Renal pelvis (tissue), 12 donors: ENCODE measurements around the gene S100B. TPM values are rescaled to one million over a fixed set of nuclear protein-coding genes. Genes with fewer than 3 reads are reported as not detected.

Experiments used
- DNase-seq: peaks from one replicate; pipeline ENCODE4 v3.0.0-alpha.2; 2013
- long read RNA-seq, 16 experiments: transcript quantifications; one replicate each; lab custom pipeline, GENCODE V29; 2026
- polyA plus RNA-seq, 3 donors: library from polyadenylated mRNA; unstranded; fragments of 120-200 nt; gene quantifications; one replicate each; pipeline ENCODE4 v1.2.1, GENCODE V29; 2013; ENCODE audit not compliant: insufficient read length in 3 of 3

Gene S100B
- 1 to 10 TPM; 1.7 to 5.5 (median 3.5) TPM for polyA plus RNA-seq
- long read RNA-seq, donor 1, transcript S100B-201 (3 exons, 877 nt) = major isoform, 7 of 9 reads
- long read RNA-seq, donor 1, partial matches to known transcripts = 0 of 9 reads
- long read RNA-seq, donor 1, other reads (novel, unspliced or antisense) = 0 of 9 reads
- long read RNA-seq, donor 2, transcript S100B-201 (3 exons, 877 nt) = major isoform, 9 of 9 reads
- long read RNA-seq, donor 2, partial matches to known transcripts = 0 of 9 reads
- long read RNA-seq, donor 2, other reads (novel, unspliced or antisense) = 0 of 9 reads
- long read RNA-seq, donor 3, transcript S100B-201 (3 exons, 877 nt) = major isoform, 12 of 14 reads
- long read RNA-seq, donor 3, partial matches to known transcripts = 0 of 14 reads
- long read RNA-seq, donor 3, other reads (novel, unspliced or antisense) = 0 of 14 reads
- long read RNA-seq, donor 4, partial matches to known transcripts = 0 of 4 reads
- long read RNA-seq, donor 4, other reads (novel, unspliced or antisense) = 0 of 4 reads
- long read RNA-seq, donor 5, partial matches to known transcripts = 0 of 1 reads
- long read RNA-seq, donor 5, other reads (novel, unspliced or antisense) = 0 of 1 reads
- long read RNA-seq, donor 6, partial matches to known transcripts = 0 of 2 reads
- long read RNA-seq, donor 6, other reads (novel, unspliced or antisense) = 0 of 2 reads
- long read RNA-seq, donor 7, transcript S100B-201 (3 exons, 877 nt) = major isoform, 5 of 5 reads
- long read RNA-seq, donor 7, partial matches to known transcripts = 0 of 5 reads
- long read RNA-seq, donor 7, other reads (novel, unspliced or antisense) = 0 of 5 reads
- long read RNA-seq, donor 8, transcript S100B-201 (3 exons, 877 nt) = major isoform, 6 of 6 reads
- long read RNA-seq, donor 8, partial matches to known transcripts = 0 of 6 reads
- long read RNA-seq, donor 8, other reads (novel, unspliced or antisense) = 0 of 6 reads
- long read RNA-seq, donor 9, partial matches to known transcripts = 0 of 1 reads
- long read RNA-seq, donor 9, other reads (novel, unspliced or antisense) = 0 of 1 reads
- long read RNA-seq, donor 10, partial matches to known transcripts = 0 of 3 reads
- long read RNA-seq, donor 10, other reads (novel, unspliced or antisense) = 0 of 3 reads
- long read RNA-seq, donor 11, partial matches to known transcripts = 0 of 2 reads
- long read RNA-seq, donor 11, other reads (novel, unspliced or antisense) = 0 of 2 reads
- long read RNA-seq, donor 12, partial matches to known transcripts = 0 of 2 reads
- long read RNA-seq, donor 12, other reads (novel, unspliced or antisense) = 0 of 2 reads
- long read RNA-seq, donor 13, partial matches to known transcripts = 0 of 3 reads
- long read RNA-seq, donor 13, other reads (novel, unspliced or antisense) = 0 of 3 reads
- long read RNA-seq, donor 14, partial matches to known transcripts = 0 of 3 reads
- long read RNA-seq, donor 14, other reads (novel, unspliced or antisense) = 0 of 3 reads
- long read RNA-seq, donor 15, transcript S100B-201 (3 exons, 877 nt) = major isoform, 24 of 25 reads
- long read RNA-seq, donor 15, partial matches to known transcripts = 0 of 25 reads
- long read RNA-seq, donor 15, other reads (novel, unspliced or antisense) = 0 of 25 reads
- long read RNA-seq, donor 16, transcript S100B-201 (3 exons, 877 nt) = major isoform, 8 of 8 reads
- long read RNA-seq, donor 16, partial matches to known transcripts = 0 of 8 reads
- long read RNA-seq, donor 16, other reads (novel, unspliced or antisense) = 0 of 8 reads

DNA sequence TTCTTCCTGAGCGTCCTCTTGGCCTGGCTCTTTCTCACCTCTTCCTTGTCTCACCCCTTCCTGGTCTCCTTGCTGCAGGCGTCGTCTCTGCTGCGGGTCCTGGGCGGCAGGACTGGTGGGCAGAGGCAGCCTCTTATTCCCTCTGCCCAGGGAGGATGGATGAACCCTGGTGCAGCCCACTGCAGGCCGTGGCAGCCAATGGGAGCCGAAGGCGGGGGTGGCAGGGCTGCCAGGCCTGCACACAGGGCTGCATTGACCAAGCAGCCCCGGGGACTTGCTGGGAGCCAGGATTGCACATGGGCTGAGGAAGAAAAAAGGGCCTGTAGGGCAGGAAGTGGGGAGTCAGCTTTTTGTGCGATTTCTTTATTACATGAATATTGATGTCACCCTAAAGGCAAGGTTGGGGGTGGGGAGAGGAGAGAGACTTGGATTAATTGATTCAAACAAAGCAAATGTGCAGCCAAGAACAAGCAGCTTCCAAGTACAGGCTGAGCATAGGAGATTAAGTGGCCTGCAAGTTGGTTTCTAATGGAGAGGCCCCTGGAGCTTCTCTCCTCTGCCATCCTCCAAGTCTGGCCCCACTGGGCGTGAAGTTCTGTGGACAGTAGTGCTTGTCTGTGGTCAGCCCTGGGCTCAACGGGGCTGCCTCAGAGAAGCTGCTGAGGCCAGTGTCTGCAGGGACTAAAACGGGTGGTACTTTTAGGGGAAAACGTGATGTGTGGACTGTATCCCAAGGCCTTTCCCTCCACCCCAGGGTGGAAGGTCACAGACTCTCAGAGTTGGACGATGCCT lies at the start of gene S100B:
Gene S100B (minus strand): TSS at position 108 of the 792 bp plus-strand sequence. CDS start 2,667 bp downstream, outside the sequence.
- DNase-seq = peak; percentile 19

DNA sequence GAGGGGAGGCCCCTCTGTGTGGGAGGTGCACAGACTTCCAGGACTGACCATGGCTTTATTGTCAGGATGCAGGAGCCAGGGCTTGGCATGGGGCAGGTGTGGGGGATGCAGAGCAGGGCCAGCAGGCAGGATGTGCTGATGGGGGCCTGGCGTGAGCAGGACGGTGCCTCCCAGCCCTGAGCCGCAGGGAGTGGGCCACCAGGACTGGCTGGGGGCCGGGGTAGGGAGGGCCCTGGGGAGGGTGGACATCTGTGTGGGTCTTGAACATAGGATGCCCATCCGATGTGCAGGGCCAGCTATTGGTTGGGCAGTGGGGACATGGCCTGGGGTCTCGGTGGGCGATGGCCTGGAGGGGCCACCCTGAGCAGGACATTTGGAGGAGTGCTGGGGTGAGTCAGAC lies 46.2 kb upstream of the S100B start:
- no peak for DNase-seq

DNA sequence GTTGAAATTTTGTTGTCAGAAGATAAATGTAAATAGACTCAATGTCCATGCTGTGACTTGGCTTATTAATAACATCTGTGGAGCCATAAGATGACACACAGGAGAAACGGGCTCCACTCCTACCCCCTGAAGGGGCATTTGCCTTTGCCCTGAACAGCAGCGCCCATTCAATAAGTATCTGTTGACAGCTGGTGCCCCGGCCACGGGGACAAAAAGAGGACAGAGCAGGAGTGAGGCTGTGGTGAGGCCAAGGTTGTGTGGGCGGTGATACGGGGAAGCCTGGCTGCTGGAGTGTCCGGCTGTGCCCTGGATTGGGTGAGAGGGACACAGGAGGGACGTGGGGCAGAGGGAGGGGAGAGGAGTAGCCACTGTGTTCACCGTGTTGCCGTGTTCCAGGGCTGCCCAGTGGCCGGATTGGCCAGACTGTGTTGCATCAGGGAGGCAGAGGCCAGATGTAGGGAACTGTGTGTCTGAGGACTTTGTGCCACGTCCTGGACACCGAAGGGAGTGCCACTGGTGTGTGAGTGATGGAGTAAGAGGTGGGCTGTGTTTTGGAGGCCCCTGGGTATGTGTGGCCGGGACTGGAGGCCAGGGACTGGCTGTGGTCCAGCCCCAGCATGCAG lies 45.7 kb upstream of the S100B start:
- no peak for DNase-seq

DNA sequence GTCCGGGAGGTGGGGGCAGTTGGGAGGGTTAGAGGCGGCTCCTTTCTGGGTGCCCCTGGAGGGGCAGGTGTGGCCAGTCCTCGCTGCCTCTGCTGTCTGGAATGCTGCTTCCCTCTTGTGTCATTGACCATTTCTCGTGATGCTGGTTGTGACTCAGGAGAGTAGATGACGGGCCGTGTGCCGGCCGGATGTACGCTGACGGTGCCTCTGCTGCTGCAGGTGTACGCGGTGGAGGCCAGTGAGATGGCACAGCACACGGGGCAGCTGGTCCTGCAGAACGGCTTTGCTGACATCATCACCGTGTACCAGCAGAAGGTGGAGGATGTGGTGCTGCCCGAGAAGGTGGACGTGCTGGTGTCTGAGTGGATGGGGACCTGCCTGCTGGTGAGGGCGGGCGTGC lies 44.5 kb upstream of the S100B start:
- DNase-seq = no peak

DNA sequence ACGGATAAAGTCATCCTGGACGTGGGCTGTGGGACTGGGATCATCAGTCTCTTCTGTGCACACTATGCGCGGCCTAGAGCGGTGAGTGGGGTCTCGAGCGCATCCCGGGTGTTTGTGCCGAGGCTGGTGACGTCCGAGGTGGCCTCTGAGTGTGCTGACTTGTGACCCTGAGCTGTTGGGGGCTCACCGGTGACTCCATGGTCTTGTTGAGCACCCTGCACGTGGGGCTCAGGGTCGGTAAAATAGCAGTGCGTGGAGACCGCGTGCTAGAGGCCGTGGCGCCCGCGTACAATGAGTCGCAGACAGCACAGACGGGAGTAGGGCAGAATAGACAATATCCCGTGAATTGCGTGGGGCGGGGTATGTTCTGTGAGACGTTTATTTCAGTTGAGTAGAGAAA lies 43.7 kb upstream of the S100B start:
- no peak for DNase-seq

DNA sequence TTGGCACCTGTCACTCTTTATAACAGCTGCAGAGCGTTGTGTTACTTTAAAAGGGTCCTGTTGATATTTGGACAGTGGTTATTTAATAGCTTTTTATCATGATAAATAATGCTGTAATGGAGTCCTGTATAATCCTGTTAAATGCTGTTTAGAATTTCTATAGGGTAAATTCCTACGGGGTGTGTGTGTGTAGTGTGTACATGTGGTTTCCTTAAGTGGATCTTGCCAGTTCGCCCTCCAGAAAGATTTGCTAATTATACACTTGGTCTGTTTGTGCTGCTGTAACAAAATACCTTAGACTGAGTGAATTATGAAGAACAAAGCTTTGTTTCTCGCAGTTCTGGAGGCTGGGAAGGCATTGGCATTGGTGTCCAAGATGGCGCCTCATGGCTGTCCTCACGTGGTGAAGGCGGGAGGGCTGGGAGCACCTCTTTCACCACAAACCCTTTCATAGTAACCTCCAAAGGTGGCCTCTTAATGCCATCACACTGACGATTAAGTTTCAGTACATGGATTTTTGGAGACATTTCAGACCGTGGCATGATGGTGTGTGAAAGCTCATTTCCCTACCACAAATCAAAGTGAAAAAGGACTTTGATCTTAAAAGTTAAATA lies 41.8 kb upstream of the S100B start:
- no peak for DNase-seq

DNA sequence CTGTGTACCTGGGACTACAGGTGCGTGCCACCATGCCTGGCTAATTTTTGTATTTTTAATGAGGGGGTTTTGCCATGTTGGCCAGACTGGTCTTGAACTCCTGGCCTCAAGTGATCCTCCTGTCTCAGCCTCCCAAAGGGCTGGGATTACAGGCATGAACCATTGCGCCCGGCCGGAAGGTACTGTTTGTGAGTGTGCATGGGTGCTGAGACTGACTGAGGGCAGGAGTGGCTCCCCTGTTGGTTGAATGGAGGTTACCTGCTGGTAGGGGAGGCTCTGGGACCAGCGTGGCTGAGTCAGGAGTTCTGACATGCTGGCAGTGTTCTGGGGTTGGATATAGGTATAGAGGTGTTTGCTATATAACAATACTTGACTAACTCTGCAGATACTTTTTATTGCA lies 41.0 kb upstream of the S100B start:
- DNase-seq = no peak

DNA sequence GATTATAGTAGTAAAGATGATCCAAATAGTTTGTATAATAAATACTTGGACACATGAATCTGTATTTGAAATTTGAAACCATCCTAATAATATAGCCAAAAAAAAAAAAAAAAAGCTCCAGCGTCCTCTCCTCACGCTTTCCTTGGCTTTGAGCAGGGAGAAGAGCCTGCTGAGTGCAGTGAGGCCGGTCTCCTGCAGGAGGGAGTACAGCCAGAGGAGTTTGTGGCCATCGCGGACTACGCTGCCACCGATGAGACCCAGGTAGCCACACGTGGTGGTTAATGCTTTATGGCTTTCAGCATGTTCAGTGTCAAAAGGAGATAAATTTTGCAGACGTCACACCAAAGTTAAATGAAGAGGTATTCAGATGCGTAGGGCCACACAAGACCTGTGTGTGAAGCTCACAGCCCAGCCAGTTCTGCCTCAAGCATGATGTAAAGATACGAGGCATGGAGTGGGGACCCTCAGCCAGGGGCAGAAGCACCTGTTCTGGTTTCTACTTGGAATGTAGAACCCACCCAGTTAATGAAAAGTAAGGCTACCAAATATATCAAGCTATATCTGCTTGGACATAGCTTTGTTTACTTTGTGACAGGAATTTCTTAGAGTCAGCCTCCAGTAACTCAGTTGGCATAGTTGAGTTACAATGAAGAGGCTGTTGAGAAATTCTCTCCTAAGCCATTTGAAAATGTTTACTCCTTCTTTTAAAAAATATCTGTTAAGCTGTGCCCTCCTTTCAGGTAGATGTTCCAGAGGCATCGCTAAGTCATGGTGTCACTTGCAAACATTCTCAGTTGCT lies 38.7 kb upstream of the S100B start:
- no peak for DNase-seq

DNA sequence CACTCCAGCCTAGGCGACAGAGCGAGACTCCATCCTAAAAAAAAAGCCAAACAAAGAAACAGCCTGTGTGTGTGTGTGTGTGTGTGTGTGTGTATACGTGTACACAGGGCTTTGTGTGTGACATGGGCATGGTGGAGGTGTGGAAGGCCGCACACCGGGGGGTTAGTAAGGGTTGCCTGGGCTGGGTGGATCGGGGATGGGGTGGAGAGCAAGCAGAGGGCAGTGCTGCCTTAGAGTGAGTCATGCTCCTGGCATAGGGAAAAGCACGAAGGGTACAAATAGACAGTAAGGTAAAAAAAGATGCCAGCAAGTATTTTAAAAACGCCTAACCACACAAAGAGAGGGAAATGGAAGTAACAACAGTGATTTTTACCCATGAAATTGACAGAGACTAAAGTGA lies 36.8 kb upstream of the S100B start:
- DNase-seq = no peak

DNA sequence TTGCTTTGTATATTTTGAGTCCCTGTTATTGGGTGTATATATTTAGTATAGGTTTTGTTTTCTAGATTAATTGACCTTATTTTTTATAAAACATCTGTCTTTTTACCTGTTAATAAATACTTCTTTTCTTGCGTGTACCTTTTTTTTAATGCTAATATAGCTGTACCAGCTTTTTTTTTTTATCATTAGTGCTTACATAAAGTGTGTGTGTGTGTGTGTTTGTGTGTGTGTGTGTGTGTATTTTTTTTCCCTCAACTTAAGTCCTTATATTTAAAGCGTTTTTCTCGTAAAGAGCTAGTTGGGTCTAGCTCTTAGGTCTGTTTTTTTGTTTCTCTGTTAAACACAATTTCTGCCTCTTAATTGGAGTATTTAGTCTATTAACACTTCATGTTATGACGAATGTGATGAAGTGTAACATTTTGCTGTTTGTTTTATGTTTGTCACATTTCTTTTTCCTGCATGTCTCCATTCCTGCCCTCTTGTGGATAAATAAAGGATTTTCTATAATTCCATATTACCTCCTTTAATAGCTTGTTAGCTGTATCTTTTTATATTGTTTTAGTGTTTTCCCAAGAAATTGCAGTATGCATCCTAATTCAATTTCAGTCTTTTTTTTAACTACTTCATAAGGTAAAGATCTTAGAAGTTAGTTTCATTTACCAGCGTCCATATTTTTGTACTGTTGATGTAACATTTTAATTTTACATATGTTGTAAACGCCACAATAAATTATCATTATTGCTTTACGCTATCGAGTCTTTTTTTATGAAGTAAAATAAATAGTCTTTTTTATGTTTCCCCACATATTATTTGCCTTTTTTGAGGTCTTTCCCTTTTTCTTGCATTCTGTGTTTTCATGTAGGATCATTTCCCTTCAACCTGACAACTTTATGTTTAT lies 34.9 kb upstream of the S100B start:
- DNase-seq = no peak

DNA sequence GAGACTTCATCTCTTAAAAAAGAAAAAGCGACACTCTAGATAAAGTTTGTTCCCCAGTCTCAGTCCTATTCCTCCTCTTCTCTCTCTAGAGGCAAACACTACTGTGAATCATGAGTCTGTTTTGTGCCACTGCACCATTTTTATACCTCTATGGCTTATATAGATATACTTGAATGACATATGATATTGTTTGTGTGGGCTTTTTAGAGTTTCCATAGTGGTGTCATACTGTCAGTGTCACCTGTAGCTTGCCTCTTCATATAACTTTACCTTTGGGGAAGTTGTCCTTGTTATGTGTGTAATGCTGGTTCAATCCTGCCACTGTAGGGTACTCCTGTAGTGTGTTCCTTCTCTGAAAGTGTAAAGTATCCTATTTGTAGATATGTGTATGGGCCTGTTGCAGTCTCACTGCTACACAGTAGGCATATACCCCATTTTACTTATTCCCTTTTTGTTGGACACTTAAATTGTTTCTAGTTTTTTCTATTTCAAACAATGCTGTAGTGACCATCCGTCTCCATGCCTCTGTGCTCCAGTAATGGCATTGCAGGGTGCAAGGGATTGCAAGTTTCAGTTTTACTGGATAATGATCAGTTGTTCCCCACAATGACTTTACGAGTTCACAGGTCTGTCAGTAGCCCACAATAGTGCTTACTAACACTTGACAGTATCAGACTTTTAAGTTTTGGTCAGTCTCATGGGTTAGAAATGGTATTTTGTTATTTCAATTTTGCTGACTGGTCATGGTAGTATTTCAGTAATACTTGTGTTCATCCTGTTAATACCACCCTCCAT lies 33.3 kb upstream of the S100B start:
- DNase-seq = no peak

DNA sequence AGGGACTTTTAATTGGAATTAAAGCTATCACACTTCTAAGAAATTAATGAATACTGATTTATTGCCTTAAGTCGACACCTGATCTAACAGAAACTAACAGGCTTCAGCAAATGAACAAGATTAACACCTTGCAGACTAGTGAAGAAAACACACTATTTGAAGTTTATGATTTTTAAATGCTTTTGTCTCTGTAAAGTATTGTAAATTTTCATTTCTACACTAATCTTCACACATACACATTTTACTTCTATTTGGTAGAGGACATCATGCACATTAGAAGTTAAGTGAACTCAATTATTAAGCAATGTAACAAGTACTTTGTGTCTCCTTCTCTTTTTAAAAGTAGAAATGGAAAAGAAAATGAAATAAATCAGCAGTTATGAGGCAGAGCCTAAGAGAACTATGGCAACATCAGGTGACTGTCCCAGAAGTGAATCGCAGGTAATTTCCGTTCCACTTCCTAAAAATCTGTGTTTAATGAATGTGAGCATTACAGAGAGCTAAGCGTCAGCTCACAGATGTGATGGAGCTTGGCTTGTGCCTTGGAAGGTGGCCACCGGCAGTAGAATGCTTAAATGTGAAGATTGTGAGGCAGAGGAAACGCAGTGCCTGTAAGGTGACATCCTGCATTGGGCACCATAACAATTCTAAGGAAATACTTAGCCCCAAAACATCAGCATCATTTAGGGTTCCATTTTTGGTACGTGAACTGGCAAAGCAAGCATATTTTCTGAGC lies 31.8 kb upstream of the S100B start:
- no peak for DNase-seq

DNA sequence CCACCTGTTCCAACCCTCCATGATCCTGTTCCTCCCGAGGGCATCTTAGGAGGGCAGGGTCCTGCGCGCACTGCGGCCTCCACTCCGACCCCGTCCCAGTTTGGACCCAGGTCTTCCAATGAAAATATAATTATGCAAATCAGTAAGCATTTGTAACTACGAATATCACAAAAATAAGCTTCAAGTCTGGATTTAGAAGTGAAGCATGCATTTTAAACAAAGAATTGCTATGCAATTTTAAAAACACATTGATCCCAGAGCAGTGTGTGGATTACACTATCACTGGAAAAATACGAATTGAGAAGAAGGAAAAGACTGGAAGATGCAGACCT lies 31.3 kb upstream of the S100B start:
- DNase-seq = no peak

DNA sequence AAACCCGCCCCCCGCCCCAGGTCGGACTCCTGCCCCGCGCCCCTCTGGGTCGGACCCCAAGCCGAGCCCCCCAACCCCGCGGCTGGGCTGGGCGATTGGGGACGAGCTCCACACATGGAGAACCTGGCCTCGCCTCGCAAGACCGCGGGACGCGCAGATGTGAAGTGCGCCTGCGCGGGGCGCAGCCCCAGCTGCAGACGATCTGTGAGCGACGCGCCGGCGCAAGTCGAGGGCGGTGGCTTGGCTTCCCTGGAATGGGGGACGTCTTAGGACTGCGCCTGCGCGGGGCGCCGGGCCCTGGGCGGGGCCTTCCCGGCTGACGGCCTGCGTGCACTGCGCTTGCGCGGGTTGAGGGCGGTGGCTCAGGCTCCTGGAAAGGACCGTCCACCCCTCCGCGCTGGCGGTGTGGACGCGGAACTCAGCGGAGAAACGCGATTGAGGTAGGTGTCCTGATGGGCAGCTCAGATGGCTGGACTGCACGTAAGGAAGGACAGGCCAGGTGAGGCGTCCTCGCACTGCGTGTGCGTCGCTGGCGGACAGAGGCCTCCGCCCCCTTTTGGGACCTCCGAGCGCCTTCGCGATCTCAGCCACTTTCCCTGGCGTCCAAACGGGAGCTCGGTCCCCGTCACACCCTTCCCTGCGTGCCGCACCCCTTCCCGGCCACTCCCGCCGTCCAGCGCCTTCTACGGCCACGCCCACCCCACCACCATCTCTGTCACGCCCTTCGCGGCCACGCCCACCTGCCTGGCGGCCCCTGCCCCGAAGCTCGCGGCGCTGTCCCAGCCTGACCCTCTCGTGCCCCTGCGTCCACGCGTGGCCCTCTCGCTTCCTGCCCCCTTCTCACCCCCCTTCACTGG lies 30.7 kb upstream of the S100B start, which contains the start of gene PRMT2:
Gene PRMT2 (plus strand): TSS at position 351 of the 857 bp plus-strand sequence. CDS start 1,278 bp downstream, outside the sequence.
- peak; percentile 96 for DNase-seq

DNA sequence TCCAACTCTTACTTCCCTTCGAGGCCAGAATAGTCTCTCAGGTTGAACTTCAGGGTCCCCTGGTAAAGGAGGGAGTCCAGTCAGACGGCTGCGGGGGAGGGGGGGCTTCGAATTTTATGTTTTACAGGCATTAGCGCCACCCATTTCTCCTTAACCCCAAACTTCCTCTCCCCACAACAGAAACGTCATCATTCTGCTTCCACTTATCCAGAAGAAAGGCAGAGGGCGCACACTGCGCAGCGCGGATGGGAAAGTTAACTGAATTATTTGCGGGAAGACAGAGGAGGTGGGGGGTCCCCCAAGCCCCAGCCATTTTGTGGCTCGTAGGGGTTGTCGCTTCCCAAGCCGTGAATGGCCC lies 30.1 kb upstream of the S100B start:
- DNase-seq = peak; percentile 93
